IMR-90 (cell line): Measurements from ENCODE around the gene CDKL1. TPM values are rescaled to one million over a fixed set of nuclear protein-coding genes. Genes with fewer than 3 reads are reported as not detected.

Source experiments
- ATAC-seq: fragments of 200-7000 bp; cut with Tn5 transposase; 2 replicates; pipeline ENCODE4 v1.9.1; 2020; ENCODE audit warnings: low read depth, mild to moderate bottlenecking, moderate library complexity
- BruUV-seq: library from RNA; stranded (reverse); fragments of 400-500 nt; replicated peaks from 2 replicates; lab custom pipeline; 2021; lab: Mats Ljungman, UMichigan
- CTCF ChIA-PET: fragments of 300-600 bp; formaldehyde crosslinking; extraction: SDS; loops from one replicate; lab custom pipeline; 2021; ENCODE audit warnings: antibody characterized with exemption; lab: Yijun Ruan, JAX
- POLR2A ChIA-PET: fragments of 300-600 bp; sonication (Branson Sonifier 250); formaldehyde crosslinking; loops from one replicate; lab custom pipeline; 2022; ENCODE audit warnings: antibody characterized with exemption; ENCODE audit not compliant: unreplicated experiment; lab: Charles Lee
- DNase-seq: peaks from one replicate; pipeline ENCODE4 v3.0.0; 2013
- H2AFZ ChIP-seq: replicated peaks from 2 replicates; pipeline ENCODE3; 2013; ENCODE audit warnings: low read length, mild to moderate bottlenecking; ENCODE audit not compliant: poor library complexity
- H2AK5ac ChIP-seq: 2 replicates; pipeline ENCODE4 v1.6.1; 2013; ENCODE audit warnings: low read depth, low read length, inconsistent platforms
- H2AK9ac ChIP-seq: replicated peaks from 2 replicates; pipeline ENCODE3; 2013; ENCODE audit warnings: mild to moderate bottlenecking, low read depth, low read length, moderate library complexity; ENCODE audit not compliant: poor library complexity
- H2BK120ac ChIP-seq: 2 replicates; pipeline ENCODE4 v1.6.1; 2013; ENCODE audit warnings: low read depth, low read length, inconsistent platforms
- H2BK15ac ChIP-seq: 3 replicates; pipeline ENCODE4 v1.6.1; 2013; ENCODE audit warnings: low read depth, low read length, inconsistent platforms
- H2BK20ac ChIP-seq: 2 replicates; pipeline ENCODE4 v1.6.1; 2013; ENCODE audit warnings: low read depth, mild to moderate bottlenecking, inconsistent platforms, low read length, moderate library complexity
- H2BK5ac ChIP-seq: 2 replicates; pipeline ENCODE4 v1.6.1; 2013; ENCODE audit warnings: mild to moderate bottlenecking, low read depth, low read length, inconsistent platforms; ENCODE audit not compliant: poor library complexity, severe bottlenecking
- H3K14ac ChIP-seq: replicated peaks from 2 replicates; pipeline ENCODE4 v1.6.1; 2013; ENCODE audit warnings: low read depth, low read length, inconsistent platforms
- H3K18ac ChIP-seq: 2 replicates; pipeline ENCODE4 v1.6.1; 2013; ENCODE audit warnings: low read depth, low read length, control low read depth
- H3K23ac ChIP-seq: 2 replicates; pipeline ENCODE4 v1.6.1; 2013; ENCODE audit warnings: low read depth, low read length, inconsistent platforms
- H3K27ac ChIP-seq: 2 replicates; pipeline ENCODE4 v1.5.1; 2013; ENCODE audit warnings: mild to moderate bottlenecking, control low read depth, low read length; ENCODE audit not compliant: insufficient read depth
- H3K27me3 ChIP-seq: 2 replicates; pipeline ENCODE4 v1.6.1; 2013; ENCODE audit warnings: low read length; ENCODE audit not compliant: control insufficient read depth, insufficient read depth
- H3K36me3 ChIP-seq: 2 replicates; pipeline ENCODE4 v1.6.1; 2013; ENCODE audit warnings: low read length, mixed read lengths; ENCODE audit not compliant: control insufficient read depth, insufficient read depth
- H3K4ac ChIP-seq: 2 replicates; pipeline ENCODE4 v1.6.1; 2013; ENCODE audit warnings: low read depth, low read length, inconsistent platforms
- H3K4me1 ChIP-seq: 2 replicates; pipeline ENCODE4 v1.6.1; 2013; ENCODE audit warnings: low read length, mixed read lengths; ENCODE audit not compliant: control insufficient read depth, insufficient read depth
- H3K4me2 ChIP-seq: 2 replicates; pipeline ENCODE4 v1.6.1; 2013; ENCODE audit warnings: low read depth, mild to moderate bottlenecking, control low read depth, low read length, moderate library complexity
- H3K4me3 ChIP-seq: 2 replicates; pipeline ENCODE4 v1.5.1; 2013; ENCODE audit warnings: low read depth, mild to moderate bottlenecking, control low read depth, low read length, moderate library complexity; ENCODE audit not compliant: insufficient read depth
- H3K56ac ChIP-seq: 2 replicates; pipeline ENCODE4 v1.6.1; 2013; ENCODE audit warnings: low read length, inconsistent platforms; ENCODE audit not compliant: insufficient read depth; ENCODE audit errors: extremely low read depth
- H3K79me1 ChIP-seq, 2 experiments: 2 replicates each; pipeline ENCODE4 v1.6.1; 2013; ENCODE audit warnings: low read length in 2 of 2, inconsistent platforms in 1 of 2, low read depth in 1 of 2
- H3K9ac ChIP-seq: 2 replicates; pipeline ENCODE4 v1.6.1; 2013; ENCODE audit warnings: low read depth, low read length, control low read depth
- H3K9me1 ChIP-seq: 2 replicates; pipeline ENCODE4 v1.6.1; 2013; ENCODE audit warnings: low read length, inconsistent platforms; ENCODE audit not compliant: insufficient read depth
- H3K9me3 ChIP-seq: 2 replicates; pipeline ENCODE4 v1.6.1; 2013; ENCODE audit warnings: low read length; ENCODE audit not compliant: control insufficient read depth, insufficient read depth
- H4K20me1 ChIP-seq: 2 replicates; pipeline ENCODE4 v1.6.1; 2013; ENCODE audit warnings: low read length, inconsistent platforms; ENCODE audit not compliant: insufficient read depth
- H4K5ac ChIP-seq: 2 replicates; pipeline ENCODE4 v1.6.1; 2013; ENCODE audit warnings: mild to moderate bottlenecking, low read depth, low read length, control low read depth
- H4K8ac ChIP-seq, 2 experiments: 2 replicates each; pipeline ENCODE4 v1.6.1; 2013; ENCODE audit warnings: low read depth in 2 of 2, low read length in 2 of 2, control low read depth in 1 of 2, inconsistent platforms in 1 of 2
- H4K91ac ChIP-seq: 2 replicates; pipeline ENCODE4 v1.6.1; 2013; ENCODE audit warnings: low read depth, low read length, inconsistent platforms; ENCODE audit not compliant: insufficient read depth
- BHLHE40 ChIP-seq: fragments of 150-350 bp; IDR thresholded peaks from 2 replicates; pipeline ENCODE4 v1.6.1; 2016; ENCODE audit warnings: mild to moderate bottlenecking, low read depth, low read length
- CEBPB ChIP-seq: IDR thresholded peaks from 2 replicates; pipeline ENCODE4 v1.6.1; 2012; ENCODE audit warnings: low read depth, low read length, improper control_type of control experiment
- CHD1 ChIP-seq: IDR thresholded peaks from 2 replicates; pipeline ENCODE4 v1.6.1; 2012; ENCODE audit warnings: low read depth, low read length, improper control_type of control experiment
- CTCF ChIP-seq: conservative IDR thresholded peaks from 2 replicates; pipeline ENCODE4 v1.5.1; 2012; ENCODE audit warnings: mild to moderate bottlenecking, low read depth, low read length, improper control_type of control experiment
- ELK1 ChIP-seq: fragments of 150-350 bp; IDR thresholded peaks from 2 replicates; pipeline ENCODE4 v1.6.1; 2016; ENCODE audit warnings: low read depth, mild to moderate bottlenecking, low read length, moderate library complexity, borderline replicate concordance
- FOS ChIP-seq: fragments of 150-350 bp; IDR thresholded peaks from 2 replicates; pipeline ENCODE4 v1.6.1; 2016; ENCODE audit warnings: low read depth, low read length
- MAZ ChIP-seq: IDR thresholded peaks from 2 replicates; pipeline ENCODE4 v1.6.1; 2012; ENCODE audit warnings: low read depth, mild to moderate bottlenecking, low read length, improper control_type of control experiment, moderate library complexity, borderline replicate concordance
- NFE2L2 ChIP-seq: fragments of 150-350 bp; IDR thresholded peaks from 2 replicates; pipeline ENCODE4 v1.6.1; 2016; ENCODE audit warnings: low read depth, mild to moderate bottlenecking, low read length
- POLR2A ChIP-seq: IDR thresholded peaks from 2 replicates; pipeline ENCODE4 v1.6.1; 2012; ENCODE audit warnings: mild to moderate bottlenecking, low read depth, low read length
- RAD21 ChIP-seq: IDR thresholded peaks from 2 replicates; pipeline ENCODE4 v1.6.1; 2012; ENCODE audit warnings: low read length, improper control_type of control experiment
- RCOR1 ChIP-seq: IDR thresholded peaks from 2 replicates; pipeline ENCODE4 v1.6.1; 2012; ENCODE audit warnings: mild to moderate bottlenecking, low read length, improper control_type of control experiment; ENCODE audit not compliant: insufficient replicate concordance
- RFX5 ChIP-seq: IDR thresholded peaks from 2 replicates; pipeline ENCODE4 v1.8.0; 2012; ENCODE audit warnings: low read depth, mild to moderate bottlenecking, low read length, moderate library complexity
- USF2 ChIP-seq: fragments of 150-350 bp; IDR thresholded peaks from 2 replicates; pipeline ENCODE4 v1.6.1; 2017; ENCODE audit warnings: mild to moderate bottlenecking, antibody characterized with exemption, low read length, low read depth
- WGBS, 2 experiments: methylation state at CpG; one replicate each; pipeline versions ENCODE4 v1.1.5 to v1.1.7; 2013; ENCODE audit warnings: missing lambda C conversion rate in 2 of 2; ENCODE audit not compliant: insufficient read length in 1 of 2; ENCODE audit errors: extremely low coverage in 2 of 2; 5-methylcytosine and 5-hydroxymethylcytosine counted together
- dilution Hi-C: fragments of 300-500 bp; cut with HindIII; formaldehyde crosslinking; loops from one replicate; pipeline ENCODE4 v1.14.3; 2018; ENCODE audit warnings: low sequenced_read_pairs; ENCODE audit not compliant: unreplicated experiment
- in situ Hi-C: fragments of 300-500 bp; cut with MboI; formaldehyde crosslinking; loops from 3 replicates; pipeline ENCODE4 v1.14.3; 2019; ENCODE audit warnings: low sequenced_read_pairs, inconsistent platforms, mixed read lengths
- intact Hi-C: fragments of 100-400 bp; cut with micrococcal nuclease; formaldehyde crosslinking; loops from 2 replicates; pipeline ENCODE4 v1.10.0; 2022
- polyA plus RNA-seq, 3 experiments: library from polyadenylated mRNA; depleted of rRNA; stranded (reverse); fragments of >200 nt; gene quantifications; 2 replicates each; pipeline ENCODE4 v1.2.3, GENCODE V29; 2012; ENCODE audit warnings: low replicate concordance in 1 of 3
- total RNA-seq: library from RNA; depleted of rRNA; stranded (reverse); fragments of >200 nt; gene quantifications from 2 replicates; pipeline ENCODE4 v1.2.3, GENCODE V29; 2012

CDKL1 gene
- total and polyA plus RNA-seq, 2 of the 4 experiments (the other 2 are of a cell fraction) = 1.9 to 3.8 TPM

GRCh38 chr14:50321009-50321660 lies 75.5 kb downstream of the CDKL1 start:
- dilution Hi-C loops (no loop called here), in situ Hi-C loops (loop anchor here (5.0 kb wide), 1 partner anchor 206 kb away; no protein-coding TSS in a partner anchor), intact Hi-C loops (loop anchor here (1.0 to 5.0 kb wide), 4 partner anchors 76 to 456 kb away; partner anchors contain the start of genes CDKL1 and MAP4K5)
- Histone ChIP-seq H3K27me3 (no peaks in the 10 kb centered on the region), H3K36me3 (peaks cover 2% of the 10 kb centered on the region), H3K27ac (no peak overlapping the region), H3K4me1 (peaks cover 9% of the 10 kb centered on the region), H3K23ac (peak overlapping the region; percentile 32; the same call in 1 of the 2 replicates), H2AFZ (peak overlapping the region; percentile 60), H2BK15ac (no peak overlapping the region), H3K9me1 (peaks cover 8% of the 10 kb centered on the region), H3K9ac (no peak overlapping the region; the same call in 1 of the 2 replicates), H3K14ac (no peak overlapping the region), H2BK20ac (peak overlapping the region; percentile 40; the same call in 1 of the 2 replicates), H2BK5ac (peak overlapping the region; percentile 87), H4K5ac (peak overlapping the region; percentile 8; the same call in 1 of the 2 replicates), H3K4ac (no peak overlapping the region; the same call in 1 of the 2 replicates), H4K91ac (no peak overlapping the region), H2AK9ac (no peak overlapping the region), H3K9me3 (no peaks in the 10 kb centered on the region), H4K20me1 (no peaks in the 10 kb centered on the region; the same call in 1 of the 2 replicates), H2BK120ac (peak overlapping the region; percentile 38; the same call in 1 of the 2 replicates), H3K4me3 (peak overlapping the region; percentile 49; the same call in 1 of the 2 replicates), H4K8ac (peak overlapping the region in 1 of 2 experiments; percentile 3; a peak in 1 of 4 replicates), H3K4me2 (peak overlapping the region; percentile 93; the same call in 1 of the 2 replicates), H3K18ac (peak overlapping the region; percentile 39; the same call in 1 of the 2 replicates), H2AK5ac (peak overlapping the region; percentile 14; the same call in 1 of the 2 replicates), H3K79me1 (peaks cover 8 to 36% of the 10 kb centered on the region in 2 experiments), H3K56ac (no peak overlapping the region)
- DNase-seq (peak; percentile 98), ATAC-seq (peak; percentile 95)
- no TSS peak for BruUV-seq
- 7% methylated on average over 3 of the region's 9 CpGs; no CpG with 5 or more reads in 1 of the 2 experiments for WGBS, 2 experiments
- ChIA-PET CTCF (interaction anchor here (0.6 to 1.6 kb wide), 12 partner anchors 10 to 418 kb away, joined by 3 to 8 read pairs (median 4); partner anchors contain the start of gene MAP4K5), POLR2A (interaction anchor here (0.5 kb wide), 1 partner anchor 681 kb away, joined by 4 read pairs; no protein-coding TSS in a partner anchor)
- no peak for TF ChIP-seq CHD1
- TF ChIP-seq MAZ = peak; percentile 29; the same call in 1 of the 2 replicates
- peak; percentile 56 for TF ChIP-seq BHLHE40
- TF ChIP-seq CTCF = peak; percentile 88
- TF ChIP-seq RCOR1 = peak; percentile 87
- peak; percentile 81 for TF ChIP-seq RAD21
- peak; percentile 61; the same call in 1 of the 2 replicates for TF ChIP-seq CEBPB
- no peak for TF ChIP-seq RFX5
- peak; percentile 85 for TF ChIP-seq FOS
- TF ChIP-seq USF2 = peak; percentile 92
- no peak for TF ChIP-seq POLR2A
- TF ChIP-seq NFE2L2 = no peak
- TF ChIP-seq ELK1 = no peak
